HG03060 (cell line): ENCODE results near the gene EPHA4.
"Not testable (repeated sequence)": the region's sequence is repeated elsewhere in the genome, so short reads cannot be mapped to it uniquely, and the experiment has no call there.

Experiments used
- ATAC-seq: cut with Tn5 transposase; IDR thresholded peaks from one replicate; pipeline ENCODE4 v1.9.1; 2021; ENCODE audit warnings: low read depth, moderate number of reproducible peaks; ENCODE audit not compliant: unreplicated experiment

EPHA4 gene

GRCh38 chr2:221513232-221513631 lies 58.9 kb downstream of the EPHA4 start:
- ATAC-seq: no peak

GRCh38 chr2:221511325-221511724 lies 60.8 kb downstream of the EPHA4 start:
- ATAC-seq: not testable (repeated sequence)

- ATAC-seq: no peak
Measured at GRCh38 chr2:221506469-221506868, 65.6 kb downstream of the EPHA4 start.

GRCh38 chr2:221505605-221506004 lies 66.5 kb downstream of the EPHA4 start:
- no peak for ATAC-seq

GRCh38 chr2:221504905-221505304 lies 67.2 kb downstream of the EPHA4 start:
- ATAC-seq: no peak

- no peak for ATAC-seq
Measured at GRCh38 chr2:221503965-221504364, 68.1 kb downstream of the EPHA4 start.

- no peak for ATAC-seq
Measured at GRCh38 chr2:221502270-221503010, 69.7 kb downstream of the EPHA4 start.

GRCh38 chr2:221501883-221502269 lies 70.2 kb downstream of the EPHA4 start:
- ATAC-seq: no peak

- ATAC-seq: no peak
Measured at GRCh38 chr2:221501210-221501882, 70.8 kb downstream of the EPHA4 start.

GRCh38 chr2:221500501-221501209 lies 71.4 kb downstream of the EPHA4 start:
- no peak for ATAC-seq

GRCh38 chr2:221495731-221496130 lies 76.4 kb downstream of the EPHA4 start:
- ATAC-seq: no peak

- no peak for ATAC-seq
Measured at GRCh38 chr2:221494556-221494955, 77.5 kb downstream of the EPHA4 start.

GRCh38 chr2:221493391-221493790 lies 78.7 kb downstream of the EPHA4 start:
- ATAC-seq: no peak

GRCh38 chr2:221492636-221493035 lies 79.5 kb downstream of the EPHA4 start:
- no peak for ATAC-seq

- no peak for ATAC-seq
Measured at GRCh38 chr2:221490506-221491060, 81.5 kb downstream of the EPHA4 start.

GRCh38 chr2:221488136-221488807 lies 83.8 kb downstream of the EPHA4 start:
- ATAC-seq: no peak

- ATAC-seq: no peak
Measured at GRCh38 chr2:221486106-221486505, 86.0 kb downstream of the EPHA4 start.

- no peak for ATAC-seq
Measured at GRCh38 chr2:221485503-221485870, 86.6 kb downstream of the EPHA4 start.

- ATAC-seq: no peak
Measured at GRCh38 chr2:221484761-221485502, 87.2 kb downstream of the EPHA4 start.
